Endodermal cell (in vitro differentiated cells): ENCODE measurements around the gene LPP. TPM values are rescaled to one million over a fixed set of nuclear protein-coding genes. Genes with fewer than 3 reads are reported as not detected.

Experiments
- DNase-seq: peaks from one replicate; pipeline ENCODE4 v3.0.0-alpha.2; 2017
- H3K27ac ChIP-seq: 2 replicates; pipeline ENCODE4 v1.5.1; 2013; ENCODE audit warnings: mild to moderate bottlenecking, low read depth, low read length, moderate library complexity
- H3K27me3 ChIP-seq: 2 replicates; pipeline ENCODE4 v1.6.1; 2013; ENCODE audit warnings: mild to moderate bottlenecking, low read length, moderate library complexity; ENCODE audit not compliant: insufficient read depth, control insufficient read depth, poor library complexity, severe bottlenecking
- H3K36me3 ChIP-seq: 2 replicates; pipeline ENCODE4 v1.7.0; 2013; ENCODE audit warnings: mild to moderate bottlenecking, low read length, moderate library complexity; ENCODE audit not compliant: control insufficient read depth, insufficient read depth
- H3K4me1 ChIP-seq: one replicate; pipeline ENCODE4 v1.7.0; 2013; ENCODE audit warnings: low read length; ENCODE audit not compliant: control insufficient read depth, insufficient read depth
- H3K4me3 ChIP-seq: 2 replicates; pipeline ENCODE4 v1.5.1; 2013; ENCODE audit warnings: mild to moderate bottlenecking, low read length, moderate library complexity
- H3K9ac ChIP-seq: 2 replicates; pipeline ENCODE4 v1.6.1; 2013; ENCODE audit warnings: mild to moderate bottlenecking, low read length, moderate library complexity; ENCODE audit not compliant: poor library complexity, severe bottlenecking; ENCODE audit errors: extremely low read depth
- H3K9me3 ChIP-seq: 2 replicates; pipeline ENCODE4 v1.6.1; 2013; ENCODE audit warnings: mild to moderate bottlenecking, low read length, moderate library complexity; ENCODE audit not compliant: control insufficient read depth
- H3K27ac Mint-ChIP-seq: 2 replicates; pipeline ENCODE4 v1.8.0; 2020; ENCODE audit warnings: mixed read lengths
- H3K27me3 Mint-ChIP-seq: 2 replicates; pipeline ENCODE4 v1.8.0; 2021; ENCODE audit warnings: mild to moderate bottlenecking, mixed read lengths; ENCODE audit not compliant: insufficient read depth
- H3K36me3 Mint-ChIP-seq: 2 replicates; pipeline ENCODE4 v1.8.0; 2020; ENCODE audit warnings: low read depth, mixed read lengths
- H3K4me1 Mint-ChIP-seq: 2 replicates; pipeline ENCODE4 v1.8.0; 2020; ENCODE audit warnings: mixed read lengths
- H3K4me3 Mint-ChIP-seq: 2 replicates; pipeline ENCODE4 v1.8.0; 2020; ENCODE audit warnings: mild to moderate bottlenecking, moderate library complexity, mixed read lengths
- H3K9me3 Mint-ChIP-seq: 2 replicates; pipeline ENCODE4 v1.8.0; 2020; ENCODE audit warnings: mild to moderate bottlenecking, mixed read lengths
- WGBS, 2 experiments: methylation state at CpG; one replicate each; pipeline versions ENCODE4 v1.1.5 to v1.1.7; 2013; ENCODE audit warnings: missing lambda C conversion rate in 2 of 2, mixed read lengths in 1 of 2; ENCODE audit not compliant: insufficient coverage in 1 of 2, insufficient read length in 1 of 2; 5-methylcytosine and 5-hydroxymethylcytosine counted together
- total RNA-seq, 2 donors: library from RNA; stranded (reverse); fragmentation: NEBNext Ultra II Directional in 1 of 2; extraction: Animal tissue kit (Norgen Biotek cat#: 25700) in 1 of 2; gene quantifications; 2 replicates in 1 of 2; 3 replicates in 1 of 2; pipeline ENCODE4 v1.2.1, GENCODE V29; 2021
- TF ChIP-seq, protein P1 (sequence below): fragments of 200-600 bp; sonication (generic); conservative IDR thresholded peaks from 2 replicates; pipeline ENCODE4 v1.5.0; 2021; ENCODE audit warnings: antibody characterized with exemption, mild to moderate bottlenecking

The LPP gene
- total RNA-seq, 2 donors from 2014 or later, result 78.0 to 105 TPM

GRCh38 chr3:188396251-188396650, 242.3 kb downstream of the LPP start:
- 91 to 100% methylated on average over 2 of the region's 2 CpGs for WGBS, 2 experiments
- H3K36me3 Mint-ChIP-seq, result no peaks in the 10 kb centered on the region
- H3K9ac ChIP-seq, result no peak overlapping the region

GRCh38 chr3:188396900-188397299, 242.9 kb downstream of the LPP start:
- TF ChIP-seq, protein P1, sequence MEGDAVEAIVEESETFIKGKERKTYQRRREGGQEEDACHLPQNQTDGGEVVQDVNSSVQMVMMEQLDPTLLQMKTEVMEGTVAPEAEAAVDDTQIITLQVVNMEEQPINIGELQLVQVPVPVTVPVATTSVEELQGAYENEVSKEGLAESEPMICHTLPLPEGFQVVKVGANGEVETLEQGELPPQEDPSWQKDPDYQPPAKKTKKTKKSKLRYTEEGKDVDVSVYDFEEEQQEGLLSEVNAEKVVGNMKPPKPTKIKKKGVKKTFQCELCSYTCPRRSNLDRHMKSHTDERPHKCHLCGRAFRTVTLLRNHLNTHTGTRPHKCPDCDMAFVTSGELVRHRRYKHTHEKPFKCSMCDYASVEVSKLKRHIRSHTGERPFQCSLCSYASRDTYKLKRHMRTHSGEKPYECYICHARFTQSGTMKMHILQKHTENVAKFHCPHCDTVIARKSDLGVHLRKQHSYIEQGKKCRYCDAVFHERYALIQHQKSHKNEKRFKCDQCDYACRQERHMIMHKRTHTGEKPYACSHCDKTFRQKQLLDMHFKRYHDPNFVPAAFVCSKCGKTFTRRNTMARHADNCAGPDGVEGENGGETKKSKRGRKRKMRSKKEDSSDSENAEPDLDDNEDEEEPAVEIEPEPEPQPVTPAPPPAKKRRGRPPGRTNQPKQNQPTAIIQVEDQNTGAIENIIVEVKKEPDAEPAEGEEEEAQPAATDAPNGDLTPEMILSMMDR, result no peak
- Histone ChIP-seq H3K4me1 (peaks cover 4% of the 10 kb centered on the region), H3K27ac (no peak overlapping the region), H3K27me3 (no peaks in the 10 kb centered on the region), H3K4me3 (no peak overlapping the region), H3K9me3 (no peaks in the 10 kb centered on the region), H3K36me3 (peaks cover 6% of the 10 kb centered on the region), H3K9ac (no peak overlapping the region)
- WGBS, 2 experiments, result 84 to 96% methylated on average over 3 of the region's 3 CpGs
- H3K9me3 Mint-ChIP-seq, result no peaks in the 10 kb centered on the region
- H3K36me3 Mint-ChIP-seq, result no peaks in the 10 kb centered on the region
- no peaks in the 10 kb centered on the region for H3K27me3 Mint-ChIP-seq
- no peak overlapping the region for H3K27ac Mint-ChIP-seq
- H3K4me1 Mint-ChIP-seq, result peaks cover 8% of the 10 kb centered on the region
- H3K4me3 Mint-ChIP-seq, result no peak overlapping the region
- DNase-seq, result no peak

More at GRCh38 chr3:188396251-188396650, 242.3 kb downstream of the LPP start:
- Mint-ChIP-seq H3K4me1 (peaks cover 8% of the 10 kb centered on the region), H3K4me3 (no peak overlapping the region), H3K9me3 (no peaks in the 10 kb centered on the region), H3K27ac (no peak overlapping the region), H3K27me3 (no peaks in the 10 kb centered on the region)
- Histone ChIP-seq H3K4me3 (no peak overlapping the region), H3K9me3 (no peaks in the 10 kb centered on the region), H3K36me3 (peaks cover 6% of the 10 kb centered on the region), H3K27me3 (no peaks in the 10 kb centered on the region), H3K4me1 (peaks cover 4% of the 10 kb centered on the region), H3K27ac (no peak overlapping the region)
- no peak for DNase-seq
- TF ChIP-seq, protein P1, result no peak

DNA sequence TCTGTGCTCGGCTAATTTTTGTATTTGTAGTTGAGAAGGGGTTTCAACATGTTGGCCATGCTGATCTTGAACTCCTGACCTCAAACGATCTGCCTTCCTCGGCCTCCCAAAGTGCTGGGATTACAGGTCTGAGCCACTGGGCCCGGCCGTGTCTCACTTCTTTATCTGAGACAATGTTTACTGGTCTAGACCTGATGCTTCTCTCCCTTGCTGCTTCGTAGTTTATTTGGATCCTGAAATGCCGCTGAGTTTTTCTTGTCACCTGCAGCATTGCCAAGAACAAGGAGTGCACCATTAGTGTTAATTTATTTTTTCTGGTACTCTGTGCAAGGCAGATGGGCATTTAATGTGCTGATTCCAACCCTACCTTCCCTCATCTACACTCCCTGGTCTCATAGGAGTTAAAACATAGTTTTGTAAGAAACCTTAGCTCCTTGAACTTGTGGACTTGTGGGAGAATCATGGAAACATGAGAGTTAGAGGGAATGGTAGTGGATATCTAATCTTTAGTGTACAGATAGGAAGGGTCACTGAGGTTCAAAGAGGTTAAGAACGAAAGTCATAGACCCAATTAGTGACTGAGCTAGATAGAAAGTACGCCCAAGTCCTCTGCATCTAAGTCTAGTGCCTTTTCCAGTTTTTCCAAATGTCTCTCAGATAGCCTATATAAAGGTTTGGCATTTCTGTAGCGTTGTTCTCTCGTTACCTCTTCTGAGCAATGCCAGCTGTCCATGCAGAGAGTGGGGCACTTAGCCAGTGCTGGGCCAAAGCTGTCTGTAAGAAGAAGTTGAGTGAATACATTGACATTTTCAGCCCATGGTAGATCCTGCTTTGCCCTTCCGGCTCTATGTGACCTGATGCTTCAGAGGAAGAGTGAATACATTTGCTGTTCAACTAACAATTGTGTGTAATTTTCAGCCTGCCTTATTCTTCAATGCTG, 244.1 kb downstream of the LPP start:
- peaks cover 8% of the 10 kb centered on the region for H3K4me1 Mint-ChIP-seq
- no peaks in the 10 kb centered on the region for H3K27me3 Mint-ChIP-seq
- H3K9me3 Mint-ChIP-seq, result no peaks in the 10 kb centered on the region
- H3K27ac Mint-ChIP-seq, result no peak overlapping the region
- no peak overlapping the region for H3K9ac ChIP-seq
- no peak for DNase-seq
- 93 to 94% methylated on average over 10 to 12 of the region's 12 CpGs for WGBS, 2 experiments
- no peaks in the 10 kb centered on the region for H3K36me3 Mint-ChIP-seq
- peaks cover 4% of the 10 kb centered on the region for H3K4me1 ChIP-seq
- no peak overlapping the region for H3K4me3 Mint-ChIP-seq
- H3K4me3 ChIP-seq, result no peak overlapping the region
- no peaks in the 10 kb centered on the region for H3K27me3 ChIP-seq
- no peak overlapping the region for H3K27ac ChIP-seq
- TF ChIP-seq, protein P1, result no peak
- peaks cover 12% of the 10 kb centered on the region for H3K36me3 ChIP-seq
- H3K9me3 ChIP-seq, result no peaks in the 10 kb centered on the region
